ENCODE results near the gene S1PR1.

Gene S1PR1

GRCh38 chr1:101282314-101283038, 45.7 kb downstream of the S1PR1 start:
- no peak for DNase-seq

GRCh38 chr1:101283443-101283842, 46.6 kb downstream of the S1PR1 start:
- DNase-seq = no peak

GRCh38 chr1:101284021-101284420, 47.2 kb downstream of the S1PR1 start:
- no peak for DNase-seq

- DNase-seq = no peak
Measured at GRCh38 chr1:101284622-101285218, 47.9 kb downstream of the S1PR1 start.

GRCh38 chr1:101285922-101286570, 49.2 kb downstream of the S1PR1 start:
- no peak for DNase-seq

GRCh38 chr1:101288491-101288944, 51.7 kb downstream of the S1PR1 start:
- peak; percentile 38 for DNase-seq

GRCh38 chr1:101290119-101290921, 53.5 kb downstream of the S1PR1 start:
- DNase-seq = no peak

All from T-helper 9 cell (primary cell).